GM19467 (cell line): ENCODE measurements around the gene DPH3.

Experiments used
- ATAC-seq: cut with Tn5 transposase; IDR thresholded peaks from one replicate; pipeline ENCODE4 v1.9.1; 2021; ENCODE audit warnings: mild to moderate bottlenecking, moderate library complexity; ENCODE audit not compliant: unreplicated experiment

The DPH3 gene

DNA sequence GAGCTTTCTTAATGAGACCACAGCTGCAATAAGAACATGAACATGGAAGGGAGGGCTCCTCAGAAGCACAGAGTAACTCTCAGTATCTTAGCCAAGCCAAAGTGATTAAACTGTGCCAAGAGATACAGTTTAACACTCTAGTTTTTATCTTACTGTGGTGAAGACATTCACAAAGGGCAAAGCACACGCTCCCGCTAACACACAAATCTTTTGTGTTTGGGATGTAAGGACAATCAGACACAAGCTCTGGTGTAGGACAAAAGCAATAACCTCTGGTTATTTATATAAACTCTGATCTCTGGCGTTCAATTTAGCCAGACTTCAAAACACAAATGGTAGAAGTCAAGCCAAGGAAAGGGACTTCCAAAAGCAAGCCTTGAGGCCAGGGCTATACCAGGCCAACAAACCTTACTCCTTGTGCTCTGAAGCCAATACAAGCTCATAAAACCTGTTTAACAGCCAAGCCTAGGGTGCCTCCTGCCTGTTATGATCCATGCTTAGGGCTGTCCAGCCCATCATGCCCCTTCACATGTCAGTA, 27.8 kb downstream of the DPH3 start:
- no peak for ATAC-seq

DNA sequence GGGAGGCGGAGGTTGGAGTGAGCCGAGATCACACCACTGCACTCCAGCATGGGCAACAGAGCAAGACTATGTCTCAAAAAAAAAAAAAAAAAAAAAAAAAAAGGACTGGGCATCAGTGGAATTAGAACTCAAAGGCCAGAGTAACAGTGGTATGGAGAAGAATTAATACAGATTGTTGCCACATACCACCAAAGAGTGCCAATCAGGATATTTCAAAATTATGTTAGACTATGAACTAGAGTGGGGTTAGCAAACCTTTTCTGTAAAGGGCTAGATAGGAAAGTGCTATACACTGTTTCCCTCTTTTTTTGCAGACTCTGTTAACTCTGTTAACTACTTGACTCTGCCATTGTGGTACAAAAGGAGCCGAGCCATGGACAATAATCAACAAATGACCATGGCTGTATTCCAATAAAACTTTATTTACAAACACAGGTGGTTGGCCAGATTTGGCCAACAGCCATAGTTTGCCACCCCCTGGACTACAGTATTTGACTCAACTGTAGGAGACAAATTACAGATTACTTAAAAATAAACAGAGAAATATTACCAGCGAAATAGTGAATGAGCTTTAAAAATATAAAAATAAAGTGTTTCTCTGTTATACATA, 28.6 kb downstream of the DPH3 start:
- ATAC-seq, result no peak

DNA sequence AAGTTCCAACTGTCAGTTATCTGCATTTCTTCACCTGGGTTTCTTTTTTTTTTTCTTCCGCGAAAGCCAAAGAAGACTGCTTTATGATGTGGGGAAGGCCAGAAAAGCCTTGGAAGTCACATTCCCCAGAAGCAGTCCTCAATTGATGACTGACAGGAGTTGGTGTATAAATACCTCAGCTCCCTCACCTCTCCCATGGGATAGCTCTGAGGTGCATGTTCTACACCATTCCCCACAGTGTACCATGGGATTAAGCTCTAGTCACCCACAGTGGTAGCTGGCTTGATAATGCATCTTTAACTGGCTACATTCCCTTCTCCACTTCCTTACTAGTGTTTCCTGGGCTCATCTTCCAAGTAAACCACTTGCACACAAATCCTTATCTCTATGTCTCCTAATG, 30.5 kb downstream of the DPH3 start:
- no peak for ATAC-seq

DNA sequence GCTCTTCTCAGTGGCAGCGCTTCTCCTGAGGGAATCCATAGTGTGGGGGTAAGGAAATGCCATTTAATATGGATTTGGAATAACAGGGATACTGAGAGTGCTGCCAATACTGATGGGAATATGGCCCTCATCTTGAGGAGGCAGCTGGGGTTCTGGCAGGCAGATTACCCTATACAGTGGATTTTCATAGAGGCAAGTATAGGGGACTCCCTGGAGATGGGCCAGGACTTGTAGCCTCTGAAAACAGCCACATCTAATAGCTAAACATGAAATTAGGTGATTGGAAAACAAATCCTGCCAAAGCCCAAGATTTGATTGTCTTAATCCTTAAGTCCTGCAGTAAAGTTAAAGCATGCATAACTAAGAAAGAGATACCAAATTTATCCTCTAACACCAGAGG, 30.9 kb downstream of the DPH3 start:
- no peak for ATAC-seq

DNA sequence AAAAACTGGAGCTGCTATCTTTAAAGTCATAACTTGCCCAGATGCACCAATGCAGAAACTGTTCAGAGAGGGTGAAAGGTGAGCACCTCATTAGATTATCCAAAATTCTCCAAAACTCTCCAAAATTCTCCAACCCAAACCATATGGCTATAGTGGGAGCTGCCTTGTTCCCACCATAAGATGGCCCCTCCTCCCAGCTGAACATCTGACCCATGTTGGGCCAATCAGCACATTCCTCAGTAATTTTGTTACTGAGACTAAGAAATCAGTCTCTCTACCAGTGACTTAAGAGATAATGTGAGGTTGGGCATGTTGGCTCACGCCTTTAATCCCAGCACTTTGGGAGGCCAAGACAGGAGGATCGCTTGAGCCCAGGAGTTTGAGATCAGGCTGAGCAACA, 32.8 kb downstream of the DPH3 start:
- ATAC-seq, result no peak

DNA sequence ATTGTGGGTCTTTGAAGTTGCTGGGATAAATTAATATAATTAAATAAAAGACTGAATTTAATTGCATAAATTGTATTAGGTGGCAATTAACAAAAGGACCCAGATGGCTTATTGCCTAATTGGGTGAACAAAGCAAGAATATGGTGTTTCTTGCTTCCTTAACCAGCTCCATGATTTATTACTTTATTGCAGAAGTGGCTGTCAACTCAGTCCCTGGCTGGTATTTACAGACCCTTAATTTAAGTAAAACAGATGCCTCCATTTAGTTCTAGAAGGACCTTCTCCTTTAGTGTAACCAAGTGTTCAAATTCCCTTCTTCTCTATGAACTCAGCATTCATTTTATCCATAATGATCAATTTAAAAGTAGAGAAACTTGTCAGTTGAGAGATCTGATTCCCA, 35.1 kb downstream of the DPH3 start:
- ATAC-seq, result no peak

DNA sequence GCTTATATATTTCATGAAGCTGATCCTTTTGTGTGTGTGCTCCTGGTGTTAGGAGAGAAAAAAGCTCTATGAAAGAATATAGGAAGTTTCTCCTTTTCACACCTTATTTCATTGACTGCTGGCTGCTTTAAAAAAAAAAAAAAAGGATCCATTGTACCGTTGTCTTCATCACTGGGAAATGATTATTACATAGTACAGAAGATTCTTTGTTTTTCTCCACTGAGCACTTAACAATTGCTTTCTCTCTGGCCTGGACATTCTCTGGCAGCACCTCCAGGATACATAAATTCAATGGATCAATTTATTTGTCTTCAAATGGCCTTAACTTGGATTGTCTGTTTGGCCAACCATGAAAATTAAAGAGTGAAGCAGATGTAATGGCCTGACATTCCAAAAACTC, 37.2 kb downstream of the DPH3 start:
- ATAC-seq, result no peak

DNA sequence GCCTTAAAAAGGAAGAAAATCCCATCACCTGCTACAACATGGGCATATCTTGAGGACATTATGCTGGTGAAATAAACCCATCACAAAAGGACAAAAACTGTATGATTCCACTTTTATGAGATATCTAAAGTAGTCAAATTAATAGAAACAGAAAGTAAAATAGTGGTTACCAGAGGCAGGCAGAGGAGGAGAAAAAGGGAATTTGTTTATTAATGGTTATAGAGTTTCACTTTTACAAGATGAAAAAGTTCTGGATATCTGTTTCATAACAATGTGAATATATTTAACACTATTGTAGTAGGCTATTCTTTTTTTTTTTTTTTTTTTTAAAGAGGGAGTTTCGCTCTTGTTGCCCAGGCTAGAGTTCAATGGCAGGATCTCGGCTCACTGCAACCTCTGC, 40.4 kb downstream of the DPH3 start:
- ATAC-seq, result no peak

DNA sequence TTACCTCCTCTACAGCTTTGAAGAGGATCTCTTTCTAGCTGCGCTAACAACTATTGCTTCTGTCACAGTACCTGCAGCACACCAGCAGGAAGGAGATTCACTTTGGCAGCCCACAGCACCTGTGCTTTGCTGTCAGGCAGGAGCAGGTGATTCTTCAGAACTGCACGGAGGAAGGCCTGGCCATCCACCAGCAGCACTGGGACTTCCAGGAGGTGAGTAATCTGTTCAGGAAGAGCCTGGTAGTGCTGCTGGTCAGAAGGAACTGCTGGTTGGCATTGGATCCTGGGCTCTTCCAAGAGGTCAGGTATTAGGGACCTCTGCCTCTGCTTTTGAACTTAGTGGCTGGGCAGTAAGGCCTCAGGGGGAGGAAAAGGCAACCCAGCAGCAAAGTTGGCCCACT, 42.2 kb downstream of the DPH3 start:
- no peak for ATAC-seq

DNA sequence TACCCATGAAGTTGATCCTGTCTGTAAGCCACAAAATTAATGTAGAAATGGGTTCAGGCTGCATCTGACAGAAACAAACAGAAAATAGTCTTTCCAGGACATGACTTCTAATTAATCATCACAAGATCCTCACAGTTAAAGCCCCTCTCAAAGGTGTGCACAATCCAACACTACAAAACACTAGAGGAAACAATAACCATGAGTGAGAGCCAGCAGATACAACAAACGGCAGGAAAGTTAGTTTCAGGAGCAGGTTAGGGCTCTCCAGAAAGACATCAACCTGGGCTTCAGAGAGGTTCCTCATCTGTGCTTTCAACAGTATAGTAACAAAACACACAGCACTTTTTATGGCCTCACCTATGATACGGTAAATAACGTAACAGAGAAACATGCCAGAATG, 42.8 kb downstream of the DPH3 start:
- ATAC-seq, result no peak

DNA sequence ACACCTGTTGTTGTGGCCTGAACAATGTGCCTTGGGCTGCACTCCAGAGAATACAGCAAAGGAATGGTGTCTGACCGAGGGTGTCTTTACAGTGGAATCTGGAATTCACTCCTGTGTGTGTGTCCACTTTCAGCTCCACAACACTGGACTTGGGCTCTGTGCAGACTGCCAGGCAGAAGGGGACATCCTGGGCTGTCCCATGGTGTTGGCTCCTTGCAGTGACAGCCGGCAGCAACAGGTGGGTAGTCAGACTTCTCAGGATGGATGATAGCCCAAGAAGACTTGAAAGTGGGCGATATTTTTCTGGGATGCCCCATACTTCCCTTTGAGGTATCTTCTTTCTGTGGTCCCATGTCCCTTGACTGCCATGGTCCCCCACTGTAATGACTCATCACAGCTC, 45.0 kb downstream of the DPH3 start:
- no peak for ATAC-seq

DNA sequence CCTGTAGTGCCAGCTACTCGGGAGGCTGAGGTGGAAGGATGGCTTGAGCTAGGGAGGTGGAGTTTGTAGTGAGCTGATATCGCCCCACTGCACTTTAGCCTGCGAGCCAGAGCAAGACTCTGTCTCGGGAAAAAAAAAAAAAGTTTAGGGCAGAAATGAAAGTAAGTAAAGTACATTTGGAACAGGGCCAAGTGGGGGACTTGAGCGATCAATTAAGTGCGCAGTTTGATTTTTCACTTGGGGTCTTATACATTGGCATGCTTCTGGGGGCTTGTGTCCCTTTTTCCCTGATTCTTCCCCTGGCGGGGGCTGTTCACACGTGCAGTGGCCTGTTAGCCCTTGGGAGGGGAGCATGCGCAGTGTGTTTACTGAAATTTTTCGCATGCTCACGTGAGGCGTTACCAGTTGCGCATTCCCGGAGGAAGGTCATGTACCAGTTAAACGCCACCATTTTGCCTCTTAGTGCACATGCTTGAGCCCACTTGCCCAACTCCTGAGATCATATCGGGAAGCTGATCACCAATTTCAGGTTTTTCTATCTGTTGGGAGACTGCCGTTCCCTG, 48.3 kb downstream of the DPH3 start:
- no peak for ATAC-seq

DNA sequence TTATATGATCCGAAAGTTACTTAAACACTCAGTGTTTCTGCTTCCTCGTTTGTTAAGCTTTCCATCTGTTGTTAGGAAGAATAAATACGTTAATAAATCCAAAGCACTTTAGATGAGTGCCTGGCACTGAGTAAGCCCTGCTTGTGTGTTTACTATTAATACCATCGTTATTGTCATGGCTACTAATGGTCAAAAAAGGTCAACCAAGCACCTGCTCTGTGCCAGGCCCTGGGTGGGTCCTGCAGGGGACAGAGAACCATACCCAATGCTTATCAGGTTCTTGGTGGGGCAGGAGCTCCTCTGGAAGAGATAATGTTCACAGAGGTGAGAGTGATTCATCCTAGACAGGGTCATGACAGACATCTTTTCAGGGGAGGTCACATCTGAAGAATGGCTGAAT, 50.4 kb downstream of the DPH3 start:
- ATAC-seq, result no peak

DNA sequence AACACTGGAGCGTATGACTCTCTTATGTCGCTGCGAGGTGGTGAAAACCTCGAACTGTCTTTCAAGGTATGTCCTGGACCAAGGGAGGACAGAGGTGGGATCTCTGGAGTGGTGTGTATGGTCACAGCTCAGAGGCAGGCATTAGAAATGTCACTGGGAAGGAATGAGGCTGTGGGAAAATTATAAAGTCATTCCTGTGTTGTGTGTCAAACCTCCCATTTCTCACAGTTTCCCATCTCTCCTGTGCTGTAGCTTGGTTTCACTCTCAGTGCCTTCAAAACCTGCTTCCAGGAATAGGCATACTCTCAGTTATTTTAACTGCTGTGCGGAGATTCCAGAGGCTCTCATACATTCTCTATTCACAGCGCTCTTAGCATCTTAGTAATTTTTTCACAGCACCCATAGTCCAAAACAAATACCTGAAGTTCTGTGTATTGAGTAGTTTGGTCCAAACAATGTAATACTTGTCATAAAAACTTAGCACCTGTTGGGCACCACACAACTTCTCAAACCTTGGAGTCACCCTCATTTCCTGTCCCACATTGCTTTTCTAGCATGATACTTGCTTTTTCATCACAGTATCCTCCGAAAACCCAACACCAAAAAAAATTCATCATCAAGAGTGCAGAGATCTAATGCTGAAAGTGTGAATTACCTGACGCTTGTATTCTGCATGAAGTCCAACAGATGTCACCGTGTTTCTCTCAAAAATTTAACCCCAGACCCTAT, 53.4 kb downstream of the DPH3 start:
- ATAC-seq, result no peak
